Measurements from ENCODE around the gene ST8SIA4.
"Not testable (repeated sequence)": the region's sequence is repeated elsewhere in the genome, so short reads cannot be mapped to it uniquely, and the experiment has no call there.

ST8SIA4 gene

GRCh38 chr5:100790170-100790665, 112.9 kb downstream of the ST8SIA4 start:
- DNase-seq (ENCODE audit: extremely low spot score) = no peak
- POLR2A ChIA-PET = no interaction called here
- TF ChIP-seq CTCF (IDR thresholded peaks at IDR 0.05; ENCODE audit: control extremely low read depth, extremely low read depth, low read depth, missing control alignments) = peak; percentile 16
- CTCF ChIA-PET = interaction anchor here (1.1 to 2.2 kb wide), 8 partner anchors 9 to 23 kb away, joined by 3 to 6 read pairs (median 4); no protein-coding TSS in a partner anchor

- ChIA-PET POLR2A (no interaction called here), CTCF (interaction anchor here (1.1 to 2.2 kb wide), 6 partner anchors 9 to 24 kb away, joined by 3 to 6 read pairs (median 5); no protein-coding TSS in a partner anchor)
- no peak for DNase-seq (ENCODE audit: extremely low spot score)
- no peak for TF ChIP-seq CTCF (IDR thresholded peaks at IDR 0.05; ENCODE audit: control extremely low read depth, extremely low read depth, low read depth, missing control alignments)
These were observed 113.4 kb downstream of the ST8SIA4 start for GRCh38 chr5:100789694-100790093.

GRCh38 chr5:100788417-100788816, 114.7 kb downstream of the ST8SIA4 start:
- ChIA-PET CTCF (interaction anchor here (0.8 to 2.2 kb wide), 9 partner anchors 11 to 53 kb away, joined by 3 to 11 read pairs (median 4); no protein-coding TSS in a partner anchor), POLR2A (no interaction called here)
- no peak for TF ChIP-seq CTCF (IDR thresholded peaks at IDR 0.05; ENCODE audit: control extremely low read depth, extremely low read depth, low read depth, missing control alignments)
- no peak for DNase-seq (ENCODE audit: extremely low spot score)

- ChIA-PET CTCF (interaction anchor here (1.0 to 1.8 kb wide), 7 partner anchors 12 to 107 kb away, joined by 3 to 11 read pairs (median 4); no protein-coding TSS in a partner anchor), POLR2A (no interaction called here)
- DNase-seq (ENCODE audit: extremely low spot score) = no peak
- TF ChIP-seq CTCF (IDR thresholded peaks at IDR 0.05; ENCODE audit: control extremely low read depth, extremely low read depth, low read depth, missing control alignments) = no peak
These were observed 115.4 kb downstream of the ST8SIA4 start for GRCh38 chr5:100787648-100788047.

GRCh38 chr5:100785536-100785935, 117.5 kb downstream of the ST8SIA4 start:
- CTCF ChIA-PET; DNase-seq (ENCODE audit: extremely low spot score); POLR2A ChIA-PET: not testable (repeated sequence)

GRCh38 chr5:100780376-100780870, 122.7 kb downstream of the ST8SIA4 start:
- ChIA-PET POLR2A (interaction anchor here (0.6 to 1.0 kb wide), 2 partner anchors 48 to 122 kb away, joined by 3 to 4 read pairs; partner anchors contain the start of gene ST8SIA4), CTCF (interaction anchor here (0.9 to 2.2 kb wide), 6 partner anchors 8 to 157 kb away, joined by 3 to 8 read pairs (median 4); no protein-coding TSS in a partner anchor)
- DNase-seq (ENCODE audit: extremely low spot score) = peak; percentile 33
- no peak for TF ChIP-seq CTCF (IDR thresholded peaks at IDR 0.05; ENCODE audit: control extremely low read depth, extremely low read depth, low read depth, missing control alignments)

- no peak for DNase-seq (ENCODE audit: extremely low spot score)
- POLR2A ChIA-PET = interaction anchor here (0.6 to 1.0 kb wide), 2 partner anchors 48 to 123 kb away, joined by 3 to 4 read pairs; partner anchors contain the start of gene ST8SIA4
- TF ChIP-seq CTCF (IDR thresholded peaks at IDR 0.05; ENCODE audit: control extremely low read depth, extremely low read depth, low read depth, missing control alignments) = no peak
- CTCF ChIA-PET = interaction anchor here (0.9 to 2.2 kb wide), 8 partner anchors 8 to 157 kb away, joined by 3 to 8 read pairs (median 4); no protein-coding TSS in a partner anchor
These were observed 123.3 kb downstream of the ST8SIA4 start for GRCh38 chr5:100779669-100780375.

All from GM10248 (cell line).